Activated T-cell treated with anti-CD3 and anti-CD28 coated beads, Interleukin-2, amount 50 U/mL, for 24 hours (primary cell): ENCODE data around the gene OBSCN.

Experiments
- DNase-seq: peaks from one replicate; pipeline ENCODE4 v3.0.0-alpha.2; 2020
- H3K27ac Mint-ChIP-seq: 2 replicates; pipeline ENCODE4 v1.8.0; 2020; ENCODE audit warnings: mild to moderate bottlenecking, mixed read lengths
- H3K27me3 Mint-ChIP-seq: 2 replicates; pipeline ENCODE4 v1.8.0; 2020; ENCODE audit warnings: mixed read lengths
- H3K36me3 Mint-ChIP-seq: 2 replicates; pipeline ENCODE4 v1.8.0; 2020; ENCODE audit warnings: low read depth, mixed read lengths
- H3K4me1 Mint-ChIP-seq: 2 replicates; pipeline ENCODE4 v1.8.0; 2020; ENCODE audit warnings: low read depth, mixed read lengths
- H3K4me3 Mint-ChIP-seq: 2 replicates; pipeline ENCODE4 v1.8.0; 2020; ENCODE audit warnings: mild to moderate bottlenecking, moderate library complexity, mixed read lengths
- H3K9me3 Mint-ChIP-seq: 2 replicates; pipeline ENCODE4 v1.8.0; 2020; ENCODE audit warnings: mixed read lengths

Gene OBSCN

GRCh38 chr1:228325267-228325666 is 117.4 kb downstream of the OBSCN start:
- H3K4me1 Mint-ChIP-seq: no peaks in the 10 kb centered on the region
- DNase-seq: no peak
- no peaks in the 10 kb centered on the region for H3K9me3 Mint-ChIP-seq
- H3K27me3 Mint-ChIP-seq: no peaks in the 10 kb centered on the region
- H3K4me3 Mint-ChIP-seq: no peak overlapping the region
- peaks cover 43% of the 10 kb centered on the region for H3K36me3 Mint-ChIP-seq
- no peak overlapping the region for H3K27ac Mint-ChIP-seq

GRCh38 chr1:228329887-228330286 is 122.0 kb downstream of the OBSCN start:
- no peak for DNase-seq
- Mint-ChIP-seq H3K27ac (no peak overlapping the region), H3K4me3 (no peak overlapping the region), H3K9me3 (no peaks in the 10 kb centered on the region), H3K4me1 (no peaks in the 10 kb centered on the region), H3K36me3 (peaks cover 25% of the 10 kb centered on the region), H3K27me3 (no peaks in the 10 kb centered on the region)

- H3K27ac Mint-ChIP-seq: no peak overlapping the region
- H3K36me3 Mint-ChIP-seq: peaks cover 20% of the 10 kb centered on the region
Measured at GRCh38 chr1:228332797-228333738, 125.2 kb downstream of the OBSCN start.

GRCh38 chr1:228333739-228334115 is 125.9 kb downstream of the OBSCN start:
- no peak overlapping the region for H3K4me3 Mint-ChIP-seq
- H3K9me3 Mint-ChIP-seq: no peaks in the 10 kb centered on the region
- DNase-seq: peak; percentile 5
- H3K36me3 Mint-ChIP-seq: peaks cover 20% of the 10 kb centered on the region
- no peaks in the 10 kb centered on the region for H3K4me1 Mint-ChIP-seq
- H3K27ac Mint-ChIP-seq: no peak overlapping the region
- H3K27me3 Mint-ChIP-seq: no peaks in the 10 kb centered on the region

More at GRCh38 chr1:228332797-228333738, 125.2 kb downstream of the OBSCN start:
- no peaks in the 10 kb centered on the region for H3K4me1 Mint-ChIP-seq
- no peaks in the 10 kb centered on the region for H3K9me3 Mint-ChIP-seq
- peak; percentile 22 for DNase-seq
- H3K4me3 Mint-ChIP-seq: no peak overlapping the region
- no peaks in the 10 kb centered on the region for H3K27me3 Mint-ChIP-seq

GRCh38 chr1:228334226-228334935 is 126.5 kb downstream of the OBSCN start:
- H3K4me3 Mint-ChIP-seq: no peak overlapping the region
- H3K27ac Mint-ChIP-seq: no peak overlapping the region
- H3K36me3 Mint-ChIP-seq: peaks cover 24% of the 10 kb centered on the region
- H3K4me1 Mint-ChIP-seq: no peaks in the 10 kb centered on the region
- DNase-seq: peak; percentile 12
- H3K27me3 Mint-ChIP-seq: no peaks in the 10 kb centered on the region
- H3K9me3 Mint-ChIP-seq: no peaks in the 10 kb centered on the region

GRCh38 chr1:228334954-228335353 is 127.1 kb downstream of the OBSCN start:
- Mint-ChIP-seq H3K27me3 (no peaks in the 10 kb centered on the region), H3K4me3 (no peak overlapping the region), H3K9me3 (no peaks in the 10 kb centered on the region), H3K4me1 (no peaks in the 10 kb centered on the region), H3K36me3 (peaks cover 29% of the 10 kb centered on the region), H3K27ac (no peak overlapping the region)
- DNase-seq: no peak

GRCh38 chr1:228335406-228336307 is 127.8 kb downstream of the OBSCN start:
- no peak overlapping the region for H3K4me3 Mint-ChIP-seq
- no peaks in the 10 kb centered on the region for H3K27me3 Mint-ChIP-seq
- H3K27ac Mint-ChIP-seq: no peak overlapping the region
- DNase-seq: peak; percentile 11
- no peaks in the 10 kb centered on the region for H3K9me3 Mint-ChIP-seq
- H3K4me1 Mint-ChIP-seq: no peaks in the 10 kb centered on the region
- H3K36me3 Mint-ChIP-seq: peaks cover 29% of the 10 kb centered on the region

- peak; percentile 20 for DNase-seq
- H3K4me3 Mint-ChIP-seq: no peak overlapping the region
- no peaks in the 10 kb centered on the region for H3K27me3 Mint-ChIP-seq
- H3K9me3 Mint-ChIP-seq: no peaks in the 10 kb centered on the region
- no peak overlapping the region for H3K27ac Mint-ChIP-seq
- no peaks in the 10 kb centered on the region for H3K4me1 Mint-ChIP-seq
- peaks cover 29% of the 10 kb centered on the region for H3K36me3 Mint-ChIP-seq
Measured at GRCh38 chr1:228336308-228337030, 128.6 kb downstream of the OBSCN start.

- Mint-ChIP-seq H3K36me3 (peaks cover 31% of the 10 kb centered on the region), H3K4me1 (no peaks in the 10 kb centered on the region), H3K27me3 (no peaks in the 10 kb centered on the region), H3K4me3 (no peak overlapping the region), H3K27ac (no peak overlapping the region), H3K9me3 (no peaks in the 10 kb centered on the region)
- peak; percentile 17 for DNase-seq
Measured at GRCh38 chr1:228337031-228337564, 129.3 kb downstream of the OBSCN start.

- DNase-seq: peak; percentile 13
- Mint-ChIP-seq H3K36me3 (peaks cover 39% of the 10 kb centered on the region), H3K4me1 (no peaks in the 10 kb centered on the region)
Measured at GRCh38 chr1:228337711-228338520, 130.1 kb downstream of the OBSCN start.

GRCh38 chr1:228338521-228339051 is 130.7 kb downstream of the OBSCN start:
- no peaks in the 10 kb centered on the region for H3K9me3 Mint-ChIP-seq
- H3K4me3 Mint-ChIP-seq: no peak overlapping the region
- H3K36me3 Mint-ChIP-seq: peaks cover 42% of the 10 kb centered on the region
- peak; percentile 12 for DNase-seq
- H3K27me3 Mint-ChIP-seq: no peaks in the 10 kb centered on the region
- no peaks in the 10 kb centered on the region for H3K4me1 Mint-ChIP-seq
- no peak overlapping the region for H3K27ac Mint-ChIP-seq

More at GRCh38 chr1:228337711-228338520, 130.1 kb downstream of the OBSCN start:
- no peak overlapping the region for H3K4me3 Mint-ChIP-seq
- H3K27me3 Mint-ChIP-seq: no peaks in the 10 kb centered on the region
- no peaks in the 10 kb centered on the region for H3K9me3 Mint-ChIP-seq
- H3K27ac Mint-ChIP-seq: no peak overlapping the region

- Mint-ChIP-seq H3K27ac (no peak overlapping the region), H3K9me3 (no peaks in the 10 kb centered on the region), H3K4me1 (no peaks in the 10 kb centered on the region), H3K4me3 (no peak overlapping the region), H3K36me3 (peaks cover 42% of the 10 kb centered on the region), H3K27me3 (no peaks in the 10 kb centered on the region)
- DNase-seq: peak; percentile 12
Measured at GRCh38 chr1:228339059-228339704, 131.3 kb downstream of the OBSCN start.
